SK-N-SH (cell line): ENCODE data around the gene SERPINB12. TPM values are rescaled to one million over a fixed set of nuclear protein-coding genes. Genes with fewer than 3 reads are reported as not detected.

Experiments
- CTCF ChIA-PET: fragments of 300-600, 350-600 bp; formaldehyde crosslinking; extraction: SDS; loops from one replicate; lab custom pipeline; 2021; lab: Yijun Ruan, JAX
- POLR2A ChIA-PET: fragments of 350-600 bp; sonication (Branson Sonifier 250); formaldehyde crosslinking; extraction: SDS; loops from one replicate; lab custom pipeline; 2020; ENCODE audit warnings: antibody characterized with exemption, inconsistent platforms; lab: Yijun Ruan, JAX
- DNase-seq: peaks from one replicate; pipeline ENCODE4 v3.0.0; 2012
- H2AFZ ChIP-seq: fragments of 200-600 bp; sonication (generic); 2 replicates; pipeline ENCODE4 v1.8.1; 2016; ENCODE audit warnings: antibody characterized with exemption, mild to moderate bottlenecking, low read depth
- H3F3A ChIP-seq: fragments of 200-600 bp; sonication (generic); replicated peaks from 2 replicates; pipeline ENCODE3; 2016; ENCODE audit warnings: antibody characterized with exemption, mild to moderate bottlenecking; ENCODE audit not compliant: insufficient read depth
- H3K27ac ChIP-seq, 2 experiments: fragments of 200-500 bp in 1 of 2; fragments of 200-600 bp in 1 of 2; sonication (Bioruptor generic) in 1 of 2; sonication (generic), shearing (Covaris generic) in 1 of 2; 2 replicates each; pipeline versions ENCODE4 v1.5.1 to v1.6.1; 2014 to 2016; ENCODE audit warnings: low read depth in 2 of 2, inconsistent platforms in 1 of 2, low read length in 1 of 2, mild to moderate bottlenecking in 1 of 2, mixed read lengths in 1 of 2
- H3K27me3 ChIP-seq: fragments of 200-600 bp; sonication (generic), shearing (Covaris generic); 2 replicates; pipeline ENCODE4 v1.6.1; 2016; ENCODE audit warnings: mixed run types; ENCODE audit not compliant: insufficient read depth
- H3K36me3 ChIP-seq, 2 experiments: fragments of 200-500 bp in 1 of 2; fragments of 200-600 bp in 1 of 2; sonication (Bioruptor generic) in 1 of 2; sonication (generic) in 1 of 2; replicated peaks in 1 of 2; 2 replicates each; pipeline versions ENCODE3 to v1.5.1; 2014 to 2016; ENCODE audit warnings: low read length in 1 of 2, mild to moderate bottlenecking in 1 of 2; ENCODE audit not compliant: insufficient read depth in 2 of 2, control insufficient read depth in 1 of 2
- H3K4me1 ChIP-seq, 2 experiments: fragments of 200-500 bp in 1 of 2; fragments of 200-600 bp in 1 of 2; sonication (Bioruptor generic) in 1 of 2; sonication (generic), shearing (Covaris generic) in 1 of 2; 2 replicates each; pipeline versions ENCODE4 v1.5.1 to v1.6.1; 2014 to 2016; ENCODE audit warnings: low read depth in 1 of 2, low read length in 1 of 2, mixed run types in 1 of 2; ENCODE audit not compliant: insufficient read depth in 2 of 2, control insufficient read depth in 1 of 2
- H3K4me2 ChIP-seq: fragments of 200-600 bp; sonication (generic), shearing (Covaris generic); 2 replicates; pipeline ENCODE4 v1.6.1; 2017; ENCODE audit warnings: mixed run types
- H3K4me3 ChIP-seq, 2 experiments: fragments of 200-500 bp in 1 of 2; fragments of 200-600 bp in 1 of 2; sonication (Bioruptor generic) in 1 of 2; sonication (generic), shearing (Covaris generic) in 1 of 2; 2 replicates each; pipeline versions ENCODE4 v1.5.1 to v1.8.1; 2014 to 2016; ENCODE audit warnings: low read depth in 2 of 2, inconsistent platforms in 1 of 2, low read length in 1 of 2, mild to moderate bottlenecking in 1 of 2, mixed read lengths in 1 of 2, moderate library complexity in 1 of 2
- H3K79me2 ChIP-seq: fragments of 200-600 bp; sonication (generic); 2 replicates; pipeline ENCODE4 v1.8.1; 2017; ENCODE audit warnings: mild to moderate bottlenecking; ENCODE audit not compliant: insufficient read depth
- H3K9ac ChIP-seq: fragments of 200-600 bp; sonication (generic); 2 replicates; pipeline ENCODE4 v1.6.1; 2017; ENCODE audit warnings: mixed run types
- H3K9me2 ChIP-seq: fragments of 200-600 bp; sonication (generic); 2 replicates; pipeline ENCODE4 v1.6.1; 2017; ENCODE audit warnings: mixed run types
- H3K9me3 ChIP-seq: fragments of 200-600 bp; sonication (generic); 2 replicates; pipeline ENCODE4 v1.6.1; 2017; ENCODE audit warnings: mixed run types, mild to moderate bottlenecking, moderate library complexity
- H4K20me1 ChIP-seq: fragments of 200-600 bp; sonication (generic); 2 replicates; pipeline ENCODE4 v1.6.1; 2017; ENCODE audit warnings: mild to moderate bottlenecking, mixed run types; ENCODE audit not compliant: insufficient read depth
- CHD2 ChIP-seq: fragments of 150-350 bp; IDR thresholded peaks from 2 replicates; pipeline ENCODE4 v1.6.1; 2018; ENCODE audit warnings: low read length; ENCODE audit not compliant: partially characterized antibody
- ELF1 ChIP-seq: IDR thresholded peaks from 2 replicates; pipeline ENCODE4 v1.4.0; 2012
- EP300 ChIP-seq, 2 experiments: IDR thresholded peaks; 2 replicates each; pipeline versions ENCODE4 v1.4.0 to v1.6.1; 2012; ENCODE audit warnings: borderline replicate concordance in 1 of 2, low read depth in 1 of 2, low read length in 1 of 2
- FOSL2 ChIP-seq: IDR thresholded peaks from 2 replicates; pipeline ENCODE4 v1.4.0; 2012; ENCODE audit warnings: low read depth, mild to moderate bottlenecking, moderate library complexity, borderline replicate concordance
- FOXJ3 ChIP-seq: sonication (generic); formaldehyde crosslinking; IDR thresholded peaks from 2 replicates; pipeline ENCODE4 v1.5.1; 2020; ENCODE audit warnings: mild to moderate bottlenecking, missing genetic modification reagents
- FOXM1 ChIP-seq: IDR thresholded peaks from 2 replicates; pipeline ENCODE4 v1.4.0; 2012; ENCODE audit warnings: low read depth, mild to moderate bottlenecking
- GABPA ChIP-seq: IDR thresholded peaks from 2 replicates; pipeline ENCODE4 v1.4.0; 2012; ENCODE audit warnings: low read depth, mild to moderate bottlenecking
- JUND ChIP-seq: IDR thresholded peaks from 2 replicates; pipeline ENCODE4 v1.4.0; 2012
- MAX ChIP-seq: IDR thresholded peaks from 2 replicates; pipeline ENCODE4 v1.4.0; 2012; ENCODE audit warnings: low read depth
- NFIC ChIP-seq: IDR thresholded peaks from 2 replicates; pipeline ENCODE4 v1.4.0; 2012; ENCODE audit warnings: borderline replicate concordance
- PBX3 ChIP-seq: IDR thresholded peaks from 2 replicates; pipeline ENCODE4; 2012
- POLR2AphosphoS5 ChIP-seq: IDR thresholded peaks from 2 replicates; pipeline ENCODE4 v1.6.1; 2012; ENCODE audit warnings: low read depth, low read length
- RAD21 ChIP-seq: IDR thresholded peaks from 2 replicates; pipeline ENCODE4 v1.6.1; 2012; ENCODE audit warnings: mild to moderate bottlenecking, low read length
- RXRA ChIP-seq: IDR thresholded peaks from 2 replicates; pipeline ENCODE4 v1.4.0; 2012; ENCODE audit warnings: low read depth, mild to moderate bottlenecking, borderline replicate concordance
- SIN3A ChIP-seq: IDR thresholded peaks from 2 replicates; pipeline ENCODE4 v1.6.1; 2012; ENCODE audit warnings: low read depth, mild to moderate bottlenecking, low read length, moderate library complexity, borderline replicate concordance
- TAF1 ChIP-seq: IDR thresholded peaks from 2 replicates; pipeline ENCODE4 v1.6.1; 2012; ENCODE audit warnings: low read depth, mild to moderate bottlenecking, low read length, moderate library complexity, borderline replicate concordance
- USF1 ChIP-seq: IDR thresholded peaks from 2 replicates; pipeline ENCODE4 v1.4.0; 2012; ENCODE audit warnings: low read depth, borderline replicate concordance
- YY1 ChIP-seq: IDR thresholded peaks from 2 replicates; pipeline ENCODE4 v1.4.0; 2012; ENCODE audit warnings: low read depth, mild to moderate bottlenecking
- ZBTB33 ChIP-seq: IDR thresholded peaks from 2 replicates; pipeline ENCODE4 v1.4.0; 2012; ENCODE audit warnings: low read depth, borderline replicate concordance
- WGBS: methylation state at CpG from one replicate; pipeline ENCODE4 v1.1.6; 2017; ENCODE audit warnings: low lambda C conversion rate; 5-methylcytosine and 5-hydroxymethylcytosine counted together
- polyA plus RNA-seq, 3 experiments: library from polyadenylated mRNA; depleted of rRNA; stranded (reverse); fragments of >200 nt; gene quantifications; 2 replicates each; pipeline ENCODE4 v1.2.3, GENCODE V29; 2012

The SERPINB12 gene
- polyA plus RNA-seq, 1 of the 3 experiments (the other 2 are of a cell fraction), result not detected

- no peaks in the 10 kb centered on the region for H3F3A ChIP-seq
- no peak for DNase-seq
- 18% methylated on average over 3 of the region's 3 CpGs for WGBS
- no peaks in the 10 kb centered on the region for H3K9me2 ChIP-seq
- no peaks in the 10 kb centered on the region; a peak in 1 of 4 replicates for H3K4me1 ChIP-seq
- H3K27me3 ChIP-seq, result peaks cover 15% of the 10 kb centered on the region; the same call in 1 of the 2 replicates
- no peaks in the 10 kb centered on the region for H4K20me1 ChIP-seq
- POLR2A ChIA-PET, result no interaction called here
- H3K79me2 ChIP-seq, result no peaks in the 10 kb centered on the region
- H3K9ac ChIP-seq, result no peak overlapping the region
- CTCF ChIA-PET, result interaction anchor here (1.9 to 3.3 kb wide), 2 partner anchors 13 to 73 kb away, joined by 8 to 21 read pairs; no protein-coding TSS in a partner anchor
- H3K9me3 ChIP-seq, result no peaks in the 10 kb centered on the region
- no peak overlapping the region for H2AFZ ChIP-seq
- no peaks in the 10 kb centered on the region for H3K36me3 ChIP-seq
- TF ChIP-seq USF1 (no peak), ZBTB33 (no peak), PBX3 (no peak), NFIC (no peak), JUND (no peak), FOXJ3 (CRISPR knock-in tag) (no peak), MAX (no peak), RAD21 (no peak), TAF1 (no peak), FOSL2 (no peak), POLR2AphosphoS5 (no peak), RXRA (no peak), YY1 (no peak), CHD2 (no peak), GABPA (no peak), SIN3A (no peak), ELF1 (no peak), FOXM1 (no peak), EP300 (IDR thresholded peaks at IDR 0.05; ENCODE audit: borderline replicate concordance in 1 of 2, low read depth in 1 of 2, low read length in 1 of 2) (no peak)
- no peak overlapping the region for H3K4me2 ChIP-seq
- H3K4me3 ChIP-seq, result no peak overlapping the region
- no peak overlapping the region for H3K27ac ChIP-seq
Observed at GRCh38 chr18:63591725-63592124, 49.6 kb downstream of the SERPINB12 start.
